GM21423 (cell line): Measurements from ENCODE around the gene FEZ2.
A peak's percentile ranks its signal among the peaks of the same experiment; 100 is the strongest.
"Not testable (repeated sequence)": the region's sequence is repeated elsewhere in the genome, so short reads cannot be mapped to it uniquely, and the experiment has no call there.

Experiments
- ATAC-seq: cut with Tn5 transposase; IDR thresholded peaks from one replicate; pipeline ENCODE4 v1.9.1; 2021; ENCODE audit warnings: mild to moderate bottlenecking, moderate library complexity; ENCODE audit not compliant: unreplicated experiment

Gene FEZ2, protein sequence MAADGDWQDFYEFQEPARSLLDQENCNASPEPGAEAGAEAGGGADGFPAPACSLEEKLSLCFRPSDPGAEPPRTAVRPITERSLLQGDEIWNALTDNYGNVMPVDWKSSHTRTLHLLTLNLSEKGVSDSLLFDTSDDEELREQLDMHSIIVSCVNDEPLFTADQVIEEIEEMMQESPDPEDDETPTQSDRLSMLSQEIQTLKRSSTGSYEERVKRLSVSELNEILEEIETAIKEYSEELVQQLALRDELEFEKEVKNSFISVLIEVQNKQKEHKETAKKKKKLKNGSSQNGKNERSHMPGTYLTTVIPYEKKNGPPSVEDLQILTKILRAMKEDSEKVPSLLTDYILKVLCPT

DNA sequence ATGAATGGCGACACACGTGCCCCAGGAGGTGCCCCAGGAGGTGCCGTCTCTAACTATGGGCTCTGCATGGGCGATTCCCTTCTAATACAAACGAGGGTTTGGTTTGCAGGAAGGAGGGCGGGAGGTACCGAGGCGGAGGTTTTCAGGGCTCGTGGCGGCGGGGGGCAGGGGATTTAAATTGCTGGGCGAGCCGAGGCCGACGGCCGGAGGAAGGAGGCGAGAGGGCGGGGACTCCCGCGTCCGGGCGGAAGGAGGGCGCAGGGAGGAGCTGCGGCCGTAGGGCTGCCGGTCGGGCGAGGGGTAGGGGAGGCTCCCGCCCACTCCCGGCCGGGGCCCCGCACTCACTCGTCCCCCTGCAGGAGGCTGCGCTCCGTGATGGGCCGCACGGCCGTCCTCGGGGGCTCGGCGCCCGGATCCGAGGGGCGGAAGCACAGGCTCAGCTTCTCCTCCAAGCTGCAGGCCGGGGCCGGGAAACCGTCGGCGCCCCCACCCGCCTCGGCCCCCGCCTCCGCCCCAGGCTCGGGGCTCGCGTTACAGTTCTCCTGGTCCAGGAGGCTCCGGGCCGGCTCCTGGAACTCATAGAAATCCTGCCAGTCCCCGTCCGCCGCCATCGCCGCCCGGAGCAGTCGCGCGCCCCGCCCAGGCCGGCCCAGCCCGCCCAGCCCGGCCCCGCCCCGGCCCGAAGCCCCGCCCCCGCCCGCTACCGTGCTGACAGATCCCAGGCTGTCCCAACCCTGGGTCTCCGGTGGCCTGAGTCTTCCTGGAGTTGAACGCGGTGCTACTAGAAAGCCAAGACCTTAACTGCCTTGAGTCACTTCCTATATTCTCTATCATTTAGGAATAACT lies at the start of gene FEZ2:
Gene FEZ2, minus strand, starts transcription at position 637 of the 846 bp plus-strand sequence. Its CDS starts 26 bp downstream, at position 611.
- ATAC-seq, result peak; percentile 99

DNA sequence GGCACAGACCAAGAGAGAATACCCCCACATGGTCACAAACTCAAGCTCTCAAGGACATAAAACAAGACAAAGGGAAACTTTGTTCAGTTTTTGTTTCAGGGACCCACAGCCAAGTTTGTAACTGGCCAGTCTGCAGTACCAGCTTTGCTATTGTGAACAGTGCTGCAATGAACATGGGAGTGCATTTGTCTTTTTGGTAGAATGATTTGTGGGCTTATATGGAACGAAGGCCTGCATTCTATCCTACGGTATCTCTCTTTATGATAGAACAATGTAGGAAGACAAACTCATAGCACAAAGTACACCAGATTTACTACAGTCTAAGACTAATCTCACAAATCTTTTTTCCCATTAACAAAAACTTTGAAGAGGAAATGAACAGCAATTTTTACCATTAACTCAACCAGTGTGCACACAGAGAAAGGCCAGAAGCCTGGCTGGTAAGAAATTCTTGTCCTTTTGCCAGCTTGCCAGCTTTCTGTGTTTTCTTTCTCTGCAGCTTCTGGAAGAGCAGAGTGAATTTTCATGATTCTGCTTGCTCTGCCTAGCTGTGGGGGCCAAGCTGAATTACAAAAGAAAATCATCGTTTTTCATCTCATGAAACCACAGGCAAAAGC lies 37.1 kb upstream of the FEZ2 start:
- no peak for ATAC-seq

DNA sequence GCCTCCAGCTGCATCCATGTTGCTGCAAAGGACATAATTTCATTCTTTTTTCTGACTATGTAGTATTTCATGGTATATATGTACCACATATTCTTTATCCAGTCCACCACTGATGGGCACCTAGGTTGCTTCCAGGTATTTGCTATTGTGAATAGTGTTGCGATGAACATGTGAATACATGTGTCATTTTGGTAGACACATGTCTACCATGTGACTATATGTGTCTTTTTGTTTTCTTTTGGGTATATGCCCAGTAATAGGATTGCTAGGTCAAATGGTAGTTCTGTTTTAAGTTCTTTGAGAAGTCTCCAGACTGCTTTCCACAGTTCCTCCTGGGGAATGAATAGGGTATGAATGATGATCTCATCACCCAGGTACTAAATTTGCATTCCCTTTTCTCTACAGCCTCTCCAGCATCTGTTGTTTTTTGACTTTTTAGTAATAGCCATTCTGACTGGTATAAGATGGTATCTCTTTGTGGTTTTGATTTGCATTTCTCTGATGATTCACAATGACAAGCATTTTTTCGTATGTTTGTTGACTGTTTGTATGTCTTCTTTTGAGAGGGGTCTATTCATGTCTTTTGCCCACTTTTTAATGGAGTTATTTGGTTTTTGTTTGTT lies 35.6 kb upstream of the FEZ2 start:
- no peak for ATAC-seq

DNA sequence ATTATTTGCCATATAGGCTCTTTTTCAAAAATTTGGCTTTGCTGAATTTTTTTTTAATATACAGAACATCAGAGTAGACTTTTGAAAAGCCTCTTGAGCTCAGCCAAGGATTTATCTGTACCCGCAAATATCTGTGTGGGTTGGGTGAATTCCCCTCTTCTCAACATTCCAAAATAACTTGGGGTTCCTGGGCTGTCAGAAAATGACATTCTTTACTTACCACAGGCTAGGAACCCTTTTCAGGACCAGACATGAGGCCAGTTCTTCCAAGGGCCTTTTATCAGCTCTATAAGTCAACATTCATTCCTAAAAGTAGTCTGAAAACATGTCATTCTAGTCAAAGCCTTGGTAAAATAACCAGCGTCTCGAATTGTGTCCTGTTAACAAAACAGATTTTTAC lies 28.8 kb upstream of the FEZ2 start:
- ATAC-seq, result no peak

DNA sequence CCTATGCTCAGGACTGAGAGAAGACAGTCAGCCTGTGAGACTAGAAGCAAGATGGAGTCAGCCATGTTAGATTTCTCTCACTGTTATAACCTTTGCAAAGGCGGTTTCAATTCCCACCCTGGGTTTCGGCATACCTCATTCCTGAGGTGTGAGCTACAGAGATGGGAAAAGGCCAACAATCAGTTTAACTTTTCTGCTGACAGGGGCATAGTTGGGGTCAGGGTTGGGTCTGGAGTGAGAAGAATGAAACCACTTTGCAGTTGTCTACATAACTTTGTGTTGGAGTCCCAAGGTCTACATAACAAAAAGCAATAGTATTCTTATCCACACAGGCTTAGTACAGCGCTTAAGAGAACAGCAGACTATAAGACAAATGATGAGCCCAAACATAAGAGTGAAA lies 28.1 kb upstream of the FEZ2 start:
- no peak for ATAC-seq

DNA sequence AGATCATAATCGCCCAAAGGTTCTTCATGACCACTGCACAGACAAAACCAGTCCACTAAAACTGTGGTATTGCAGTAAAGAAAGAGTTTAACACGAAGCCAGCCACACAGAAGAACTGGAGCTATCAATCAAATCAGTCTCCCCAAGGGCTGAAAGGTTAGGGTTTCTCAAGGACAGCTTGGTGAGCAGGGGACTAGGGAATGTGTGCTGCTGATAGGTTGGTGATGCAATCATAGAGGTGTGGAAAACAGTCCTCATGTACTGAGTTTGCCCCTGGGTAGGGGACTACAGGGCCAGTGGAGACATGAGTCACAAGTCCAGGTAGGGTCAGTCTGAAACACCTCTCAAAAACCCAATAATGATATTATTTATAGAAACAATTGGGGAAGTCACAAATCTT lies 27.3 kb upstream of the FEZ2 start:
- ATAC-seq, result no peak

DNA sequence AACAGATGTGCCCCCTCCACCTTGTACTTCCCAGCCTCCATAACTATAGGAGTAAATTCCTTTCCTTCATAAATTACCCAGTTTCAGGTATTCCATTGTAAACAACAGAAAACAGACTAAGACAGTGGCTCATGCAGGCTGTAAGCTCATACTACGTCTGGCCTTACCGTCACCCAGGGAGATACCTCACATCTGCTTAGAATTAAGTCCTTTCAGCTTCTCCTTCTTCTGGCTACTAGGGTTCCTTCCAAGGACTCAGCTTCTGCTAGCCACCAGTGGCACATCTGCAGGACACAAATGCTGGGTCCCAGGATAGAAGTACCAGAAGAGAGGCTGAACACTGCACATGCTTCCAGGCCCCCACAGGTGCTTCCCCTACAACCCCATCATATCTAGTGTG lies 22.4 kb upstream of the FEZ2 start:
- no peak for ATAC-seq

DNA sequence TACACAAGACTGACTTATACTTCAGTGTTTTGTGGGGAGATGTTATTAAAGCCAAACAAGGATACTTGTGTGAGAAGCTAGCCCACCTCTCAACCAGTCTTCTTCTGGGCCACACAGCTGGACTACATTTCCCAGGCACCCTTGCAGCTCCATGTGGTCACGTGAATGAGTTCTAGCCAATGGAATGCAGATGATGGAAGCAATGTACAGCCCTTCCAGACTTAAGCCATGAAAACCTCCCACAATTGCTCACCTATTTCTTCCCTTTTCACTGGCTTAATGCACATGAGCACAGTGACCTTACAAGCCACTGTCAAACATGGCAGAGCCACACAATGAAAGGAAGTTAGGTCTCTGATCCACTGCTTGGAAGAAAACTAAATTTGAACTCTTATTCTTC lies 20.4 kb upstream of the FEZ2 start:
- ATAC-seq, result peak; percentile 97

DNA sequence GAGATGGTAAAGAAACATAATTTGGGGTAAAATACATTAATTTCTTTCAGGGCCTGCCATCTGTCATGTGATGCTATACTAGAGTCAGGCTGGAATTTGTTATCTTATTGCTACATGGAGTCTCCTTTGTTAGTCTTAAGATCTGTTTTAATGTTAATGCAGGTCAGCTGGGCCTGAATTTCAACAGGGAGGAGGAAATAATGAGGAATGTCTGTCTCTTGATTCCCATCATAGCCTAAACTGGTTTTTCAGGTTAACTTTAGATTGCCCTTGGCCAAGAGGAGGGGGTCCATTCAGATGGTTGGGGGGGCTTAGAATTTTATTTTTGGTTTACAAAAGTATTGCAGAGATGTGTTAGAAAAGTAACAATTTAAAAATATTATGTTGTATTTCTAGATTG lies 19.0 kb upstream of the FEZ2 start:
- no peak for ATAC-seq

DNA sequence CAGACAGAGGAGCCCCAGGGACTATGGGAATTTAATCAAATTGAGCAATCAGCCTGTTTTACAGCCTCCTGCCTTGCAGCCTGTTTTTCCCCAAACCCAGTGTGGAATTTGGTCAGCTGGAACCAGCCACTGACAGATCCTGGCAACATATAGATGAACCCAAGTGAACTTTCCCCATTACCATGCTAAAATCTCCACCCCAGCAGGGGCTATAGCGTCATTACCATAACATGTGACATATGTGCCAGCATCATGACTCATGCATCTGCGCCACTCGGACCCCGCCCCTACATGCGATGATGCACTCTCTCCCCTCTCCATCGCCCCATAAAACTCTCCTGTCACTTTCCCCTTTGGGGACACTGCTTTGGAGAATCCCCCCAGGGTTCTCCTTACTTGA lies 17.3 kb upstream of the FEZ2 start:
- ATAC-seq, result no peak

DNA sequence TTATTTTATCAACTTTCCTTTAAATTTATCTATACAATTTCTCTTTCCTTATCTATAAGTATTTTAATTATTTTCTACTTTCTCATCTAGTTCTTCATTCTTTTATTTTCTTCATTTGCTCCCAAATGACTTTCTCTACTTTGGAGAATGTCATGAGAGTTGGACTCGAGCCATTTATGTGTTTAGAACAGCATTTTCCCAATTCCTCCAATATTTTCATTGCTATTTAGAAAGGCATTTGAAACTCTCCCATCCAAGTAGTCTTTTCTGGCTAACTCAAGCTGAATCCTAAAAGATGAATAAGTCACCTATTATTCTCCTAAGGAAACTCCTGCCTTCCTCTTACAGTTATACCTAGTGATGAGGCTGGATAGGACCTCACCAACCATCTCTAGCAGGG lies 15.8 kb upstream of the FEZ2 start:
- ATAC-seq, result no peak

DNA sequence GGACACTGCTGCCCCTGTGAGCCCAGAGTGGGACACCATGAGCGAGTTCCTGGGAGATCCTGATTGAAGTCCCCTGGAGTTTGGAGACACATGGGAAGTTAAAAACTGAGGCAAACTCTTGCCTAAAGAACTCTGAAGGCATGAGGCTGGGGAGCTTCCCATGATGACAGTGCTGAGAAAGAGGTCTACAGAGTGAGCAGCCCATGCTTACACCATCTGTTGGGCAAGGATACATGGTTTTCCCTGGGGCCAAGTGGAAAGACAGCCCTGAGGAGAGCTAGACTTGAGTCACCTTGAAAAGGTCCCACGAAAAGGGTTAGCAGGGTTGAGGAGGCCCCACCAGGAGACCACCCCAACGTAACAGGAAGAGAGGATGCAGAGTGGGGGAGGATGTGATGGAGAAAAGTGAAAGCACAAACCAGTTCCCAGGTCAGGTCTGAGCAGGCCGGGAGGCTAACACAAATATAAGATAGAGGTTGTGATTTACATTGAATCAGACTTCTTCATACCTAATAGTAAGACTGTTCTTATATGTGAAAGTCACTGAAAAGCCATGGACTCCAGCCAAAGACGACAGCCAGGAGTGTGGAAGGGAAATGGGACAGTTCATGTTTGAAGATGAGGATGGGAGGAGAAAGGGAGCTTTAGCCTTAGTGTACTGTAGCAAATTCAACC lies 13.5 kb upstream of the FEZ2 start:
- no peak for ATAC-seq

DNA sequence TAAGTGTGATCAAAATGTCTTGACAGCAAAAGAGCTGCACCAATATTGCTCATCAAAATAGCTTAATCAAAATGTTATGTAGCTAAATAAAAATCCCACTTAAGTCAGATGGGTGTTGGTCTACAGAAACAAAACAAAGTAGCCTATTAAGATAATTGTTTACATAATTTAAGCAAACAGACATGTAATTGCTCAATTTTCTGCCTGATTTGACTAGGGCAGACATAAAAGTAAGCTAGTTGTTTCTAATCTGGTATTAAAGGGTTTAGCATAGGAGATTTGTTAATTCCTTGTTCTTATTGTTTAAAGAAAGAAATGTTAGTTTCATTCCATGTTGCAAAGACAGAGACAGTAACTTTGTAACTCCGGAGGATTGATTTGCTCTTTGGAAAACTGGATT lies 11.5 kb upstream of the FEZ2 start:
- no peak for ATAC-seq

DNA sequence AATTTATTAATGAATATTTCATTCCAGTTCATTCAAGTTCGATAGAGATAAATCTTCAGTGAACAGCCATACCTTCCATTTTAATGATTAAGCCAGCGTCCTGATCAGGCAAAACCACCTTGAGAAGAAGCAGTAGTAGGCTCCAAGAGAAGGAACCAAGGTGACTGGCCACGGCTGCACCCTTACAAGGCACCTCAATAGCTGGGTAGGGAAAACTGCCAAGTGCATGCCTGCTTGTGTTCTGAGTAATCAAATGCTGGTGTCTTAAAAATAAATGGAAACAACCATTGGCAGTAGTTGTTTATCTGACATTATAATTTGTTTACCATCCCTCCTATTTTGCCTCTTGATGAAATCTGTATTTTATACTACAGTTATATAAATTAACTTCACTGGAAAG lies 10.0 kb upstream of the FEZ2 start:
- ATAC-seq, result no peak

DNA sequence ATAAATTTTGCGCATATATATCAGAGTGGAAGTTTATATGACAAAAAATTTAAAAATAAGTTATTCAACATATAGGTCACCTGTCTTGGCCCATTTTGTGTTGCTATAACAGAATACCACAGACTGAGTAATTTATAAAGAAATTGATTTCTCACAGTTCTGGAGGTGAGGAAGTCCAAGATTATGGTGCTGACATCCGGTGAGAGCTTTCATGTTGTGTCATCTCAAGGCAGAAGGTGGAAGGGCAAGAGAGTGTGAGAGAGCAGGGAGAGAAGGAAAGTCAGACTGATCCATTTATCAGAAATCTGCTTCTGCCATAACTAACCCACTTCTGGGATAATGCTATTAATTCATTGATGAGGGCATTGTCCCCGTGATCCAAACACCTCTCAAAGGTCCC lies 9.0 kb upstream of the FEZ2 start:
- no peak for ATAC-seq

DNA sequence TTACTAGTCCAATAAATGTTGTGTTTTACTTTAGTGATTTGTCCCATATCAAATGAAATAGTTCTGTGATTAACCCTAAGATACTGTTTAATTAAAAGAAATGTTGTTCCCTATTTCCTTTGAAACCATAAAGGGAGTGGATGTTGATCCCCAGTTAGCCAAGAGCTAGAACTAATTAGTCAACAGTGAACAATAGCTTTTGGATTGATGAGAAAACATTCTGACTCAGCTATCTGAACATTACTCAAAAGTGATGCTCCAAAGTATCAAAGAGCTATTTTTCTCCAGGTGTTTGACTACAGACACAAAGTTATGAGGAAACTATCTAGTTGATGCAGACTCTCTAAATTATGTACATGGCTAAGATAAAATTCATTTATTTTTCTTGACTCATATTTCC lies 7.3 kb upstream of the FEZ2 start:
- no peak for ATAC-seq

DNA sequence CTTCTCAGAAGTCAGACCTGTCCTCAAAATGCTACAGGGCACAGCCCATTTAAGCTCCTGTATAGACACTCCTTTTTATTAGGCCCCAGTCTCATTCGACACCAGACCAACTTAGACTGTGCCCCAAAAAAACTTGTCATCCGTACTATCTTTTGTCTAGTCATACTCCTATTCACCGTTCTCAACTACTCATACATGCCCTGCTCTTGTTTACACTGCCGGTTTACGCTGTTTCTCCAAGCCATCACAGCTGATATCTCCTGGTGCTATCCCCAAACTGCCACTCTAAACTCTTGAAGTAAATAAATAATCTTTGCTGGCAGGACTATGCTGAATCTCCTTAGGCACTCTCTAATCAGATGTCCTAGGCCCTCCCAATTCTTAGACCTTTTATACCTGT lies 5.7 kb upstream of the FEZ2 start:
- not testable (repeated sequence) for ATAC-seq

DNA sequence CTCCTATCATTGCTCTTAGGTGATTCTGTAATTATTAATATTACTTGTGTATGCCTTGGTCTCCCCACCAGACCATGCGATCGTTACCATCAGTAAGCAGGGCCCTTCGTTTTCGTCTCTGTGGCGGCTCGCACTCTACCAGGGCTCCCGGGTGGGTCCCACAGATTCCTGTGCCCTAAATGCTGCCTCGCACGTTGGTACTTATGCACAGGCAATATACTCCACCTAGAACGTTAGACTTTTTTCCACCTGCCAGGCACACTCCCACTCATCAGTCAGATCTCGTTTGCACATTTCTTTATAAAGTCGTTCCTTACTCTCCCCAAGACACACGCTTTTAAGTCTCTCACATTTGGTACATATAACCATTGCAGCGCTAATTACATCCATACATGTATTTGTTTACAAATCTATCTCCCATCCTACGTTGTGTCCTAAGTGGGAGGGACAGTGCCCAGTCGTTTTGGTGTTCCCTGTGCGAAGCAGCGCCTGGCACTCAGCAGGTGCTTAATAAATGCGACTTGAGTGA lies 901 bp downstream of the FEZ2 start:
- ATAC-seq, result no peak

DNA sequence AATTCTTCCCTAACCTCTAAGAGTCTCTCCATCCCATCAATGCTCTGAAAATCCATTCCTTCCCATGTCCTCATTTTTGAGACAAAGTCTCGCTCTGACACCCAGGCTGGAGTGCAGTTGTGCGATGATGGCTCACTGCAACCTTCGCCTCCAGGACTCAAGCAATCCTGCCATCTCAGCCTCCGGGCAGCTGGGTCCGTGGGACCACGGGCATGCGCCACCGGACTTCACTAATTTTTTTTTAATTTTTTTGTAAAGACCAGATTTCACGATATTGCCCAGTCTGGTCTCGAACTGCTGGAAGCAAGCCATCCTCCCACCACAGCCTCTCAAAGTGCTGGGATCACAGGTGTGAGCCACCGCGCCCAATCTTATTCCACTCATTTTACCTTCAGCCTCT lies 1.6 kb downstream of the FEZ2 start:
- no peak for ATAC-seq

DNA sequence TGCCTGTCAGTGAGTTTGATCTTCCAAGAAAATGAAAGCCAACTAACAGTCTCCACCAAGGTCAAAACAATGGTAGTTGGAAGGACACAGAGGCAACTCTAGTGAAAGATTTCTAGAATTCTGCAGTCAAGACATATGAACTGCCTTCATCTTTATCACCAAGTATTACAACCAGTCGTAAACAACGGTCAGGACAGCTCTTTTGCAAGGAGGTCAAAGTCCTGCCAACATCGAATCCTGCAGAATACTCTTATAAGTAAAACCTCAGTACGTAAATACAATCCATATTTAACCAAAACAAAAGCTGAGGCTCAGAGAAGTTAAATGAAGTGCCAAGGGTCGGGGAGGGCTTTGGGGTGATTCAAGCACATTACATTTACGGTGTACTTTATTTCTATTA lies 3.1 kb downstream of the FEZ2 start:
- no peak for ATAC-seq

DNA sequence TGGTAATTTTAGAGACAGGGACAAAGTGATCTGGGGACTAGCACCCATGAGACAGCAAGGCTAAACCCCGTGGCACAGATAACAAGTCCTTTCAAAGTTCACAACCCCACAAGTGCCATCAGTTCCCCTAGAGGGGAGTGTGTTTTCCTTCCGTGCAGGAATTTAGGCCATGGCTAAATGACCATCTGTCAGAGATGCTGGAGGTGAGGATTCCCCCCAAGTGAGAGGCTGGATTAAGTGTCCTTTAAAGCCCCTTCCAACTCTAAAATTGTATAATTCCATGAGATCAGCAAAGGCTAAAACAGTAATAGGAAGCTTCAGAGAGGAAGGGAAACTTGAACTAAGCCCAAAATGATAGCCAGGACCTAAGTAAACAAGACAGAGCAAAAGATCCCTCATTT lies 8.7 kb downstream of the FEZ2 start:
- no peak for ATAC-seq
